Suprapubic skin (tissue), 4 donors: Measurements from ENCODE around the gene HSPB8.

Experiments used
- CTCF ChIP-seq, 2 donors: fragments of 200-600 bp in 1 of 2; fragments of 450-650 bp in 1 of 2; sonication (generic) in 1 of 2; IDR thresholded peaks; one replicate each; pipeline ENCODE4 v1.5.1; 2016 to 2019; ENCODE audit warnings: antibody characterized with exemption in 2 of 2, mild to moderate bottlenecking in 1 of 2, moderate library complexity in 1 of 2
- POLR2A ChIP-seq, 2 donors: fragments of 450-650 bp; IDR thresholded peaks; one replicate each; pipeline ENCODE4 v1.6.1; 2017; ENCODE audit warnings: antibody characterized with exemption in 2 of 2, mild to moderate bottlenecking in 2 of 2, moderate library complexity in 2 of 2
- POLR2AphosphoS5 ChIP-seq, 3 donors: sonication (generic); formaldehyde crosslinking; IDR thresholded peaks; one replicate each; pipeline ENCODE4 v1.6.1; 2017; ENCODE audit warnings: antibody characterized with exemption in 3 of 3

GRCh38 chr12:119149270-119149669, 29.5 kb upstream of the HSPB8 start:
- TF ChIP-seq CTCF (IDR thresholded peaks at IDR 0.05), result no peak
- TF ChIP-seq POLR2AphosphoS5 (IDR thresholded peaks at IDR 0.05), result no peak
- no peak for TF ChIP-seq POLR2A (IDR thresholded peaks at IDR 0.05)
